Activated CD4-positive, alpha-beta T cell treated with anti-CD3 and anti-CD28 coated beads, Interleukin-2, amount 50 U/mL, for 1 hour (primary cell): ENCODE measurements around the gene CRY2.
"Not testable (repeated sequence)": the region's sequence is repeated elsewhere in the genome, so short reads cannot be mapped to it uniquely, and the experiment has no call there.

ENCODE experiments used
- DNase-seq: peaks from one replicate; pipeline ENCODE4 v3.0.0-alpha.2; 2020

CRY2 gene

DNA sequence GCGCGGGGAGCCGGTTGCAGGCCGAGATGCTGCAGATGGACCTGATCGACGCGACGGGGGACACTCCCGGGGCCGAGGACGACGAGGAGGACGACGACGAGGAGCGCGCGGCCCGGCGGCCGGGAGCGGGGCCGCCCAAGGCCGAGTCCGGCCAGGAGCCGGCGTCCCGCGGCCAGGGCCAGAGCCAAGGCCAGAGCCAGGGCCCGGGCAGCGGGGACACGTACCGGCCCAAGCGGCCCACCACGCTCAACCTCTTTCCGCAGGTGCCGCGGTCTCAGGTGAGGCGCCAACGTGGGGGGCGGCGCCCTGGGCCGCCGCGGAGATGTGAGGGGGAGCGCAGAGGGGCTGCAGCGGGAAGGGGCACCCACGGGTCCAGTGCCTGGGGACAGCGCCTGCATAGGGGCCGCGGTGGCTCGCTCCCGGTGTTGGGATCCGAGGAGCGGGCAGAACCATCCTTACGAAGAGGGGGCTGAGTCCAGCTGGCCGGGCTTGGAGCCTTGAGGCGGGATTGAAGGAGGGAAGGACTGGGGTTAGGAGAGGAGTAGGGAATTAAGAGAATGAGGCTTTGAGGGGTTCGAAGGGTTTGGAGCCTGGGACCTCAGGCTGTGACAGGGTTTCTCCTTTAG lies 53.0 kb downstream of the CRY2 start:
- not testable (repeated sequence) for DNase-seq

DNA sequence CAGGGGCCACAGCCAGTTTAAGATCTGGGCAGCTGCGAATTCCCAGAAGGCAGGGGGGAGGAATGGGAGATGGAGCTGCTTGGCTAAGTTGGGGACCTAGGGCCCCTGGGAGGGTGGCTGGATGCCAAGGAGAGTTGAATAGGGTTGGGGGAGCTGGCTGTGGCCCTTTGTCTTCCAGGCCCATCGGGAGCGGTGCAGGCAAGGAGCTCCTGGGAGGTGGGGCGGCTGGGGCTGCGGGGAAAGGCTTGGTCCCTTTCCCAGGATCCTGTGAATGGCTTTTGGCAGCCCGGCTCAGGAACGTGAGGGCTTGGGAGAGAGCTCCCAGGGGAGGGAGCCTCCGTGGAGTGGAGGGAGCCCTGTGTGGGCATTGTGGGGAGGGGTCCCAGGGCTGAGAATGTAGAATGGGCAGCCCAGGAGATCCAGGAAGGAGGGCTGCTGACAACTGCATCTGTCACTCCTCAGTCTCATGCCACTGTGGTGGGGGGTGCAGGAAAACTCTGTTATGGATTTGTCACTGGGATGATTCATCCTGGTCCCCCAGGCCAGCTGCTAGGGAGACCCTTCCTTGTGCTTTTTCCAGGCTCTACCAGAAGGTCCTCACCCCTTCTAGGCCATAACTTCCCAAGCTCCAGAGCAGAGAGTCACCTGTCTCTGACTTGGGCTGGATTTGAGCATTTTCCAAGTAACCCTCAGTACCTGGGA lies 53.8 kb downstream of the CRY2 start:
- DNase-seq = no peak

- no peak for DNase-seq
Observed at GRCh38 chr11:45901626-45902025, 54.4 kb downstream of the CRY2 start.

DNA sequence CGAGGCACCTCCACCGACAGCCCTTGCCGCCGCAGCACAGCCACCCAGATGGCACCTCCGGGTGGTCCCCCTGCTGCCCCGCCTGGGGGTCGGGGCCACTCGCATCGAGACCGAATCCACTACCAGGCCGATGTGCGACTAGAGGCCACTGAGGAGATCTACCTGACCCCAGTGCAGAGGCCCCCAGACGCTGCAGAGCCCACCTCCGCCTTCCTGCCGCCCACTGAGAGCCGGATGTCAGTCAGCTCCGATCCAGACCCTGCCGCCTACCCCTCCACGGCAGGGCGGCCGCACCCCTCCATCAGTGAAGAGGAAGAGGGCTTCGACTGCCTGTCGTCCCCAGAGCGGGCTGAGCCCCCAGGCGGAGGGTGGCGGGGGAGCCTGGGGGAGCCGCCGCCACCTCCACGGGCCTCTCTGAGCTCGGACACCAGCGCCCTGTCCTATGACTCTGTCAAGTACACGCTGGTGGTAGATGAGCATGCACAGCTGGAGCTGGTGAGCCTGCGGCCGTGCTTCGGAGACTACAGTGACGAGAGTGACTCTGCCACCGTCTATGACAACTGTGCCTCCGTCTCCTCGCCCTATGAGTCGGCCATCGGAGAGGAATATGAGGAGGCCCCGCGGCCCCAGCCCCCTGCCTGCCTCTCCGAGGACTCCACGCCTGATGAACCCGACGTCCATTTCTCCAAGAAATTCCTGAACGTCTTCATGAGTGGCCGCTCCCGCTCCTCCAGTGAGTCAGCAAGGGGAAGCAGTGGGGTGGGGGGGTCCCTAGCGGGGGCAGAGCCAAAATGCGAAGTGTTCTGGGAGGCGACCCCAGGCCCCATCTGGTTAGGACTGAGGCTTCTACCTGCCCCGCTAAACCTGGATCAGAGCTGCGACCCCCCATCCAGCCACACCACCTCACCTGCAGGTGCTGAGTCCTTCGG lies 55.4 kb downstream of the CRY2 start:
- no peak for DNase-seq

DNA sequence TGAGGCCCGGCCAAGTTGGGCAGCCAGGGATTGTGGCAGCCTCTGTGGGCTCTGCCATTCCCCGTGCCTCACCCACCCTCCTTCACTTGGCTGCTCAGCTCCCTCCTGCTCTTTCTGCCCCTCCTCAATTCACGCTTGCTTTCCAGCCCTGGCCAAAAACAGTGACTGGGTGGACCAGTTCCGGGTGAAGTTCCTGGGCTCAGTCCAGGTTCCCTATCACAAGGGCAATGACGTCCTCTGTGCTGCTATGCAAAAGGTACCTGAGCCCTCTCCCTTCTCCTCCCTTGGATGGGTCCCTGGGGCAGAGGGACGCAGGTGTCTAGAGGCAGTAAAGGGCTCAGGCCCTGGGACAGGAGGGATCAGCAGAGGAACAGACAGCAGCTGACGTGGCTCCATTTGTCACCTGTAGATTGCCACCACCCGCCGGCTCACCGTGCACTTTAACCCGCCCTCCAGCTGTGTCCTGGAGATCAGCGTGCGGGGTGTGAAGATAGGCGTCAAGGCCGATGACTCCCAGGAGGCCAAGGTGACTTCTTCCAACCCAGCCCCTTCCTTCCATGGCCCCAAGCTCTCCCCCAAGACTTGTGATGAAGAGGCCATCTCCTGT lies 57.1 kb downstream of the CRY2 start:
- no peak for DNase-seq

- DNase-seq = no peak
Observed at GRCh38 chr11:45905095-45905494, 57.8 kb downstream of the CRY2 start.

GRCh38 chr11:45905576-45905975 lies 58.3 kb downstream of the CRY2 start:
- not testable (repeated sequence) for DNase-seq

DNA sequence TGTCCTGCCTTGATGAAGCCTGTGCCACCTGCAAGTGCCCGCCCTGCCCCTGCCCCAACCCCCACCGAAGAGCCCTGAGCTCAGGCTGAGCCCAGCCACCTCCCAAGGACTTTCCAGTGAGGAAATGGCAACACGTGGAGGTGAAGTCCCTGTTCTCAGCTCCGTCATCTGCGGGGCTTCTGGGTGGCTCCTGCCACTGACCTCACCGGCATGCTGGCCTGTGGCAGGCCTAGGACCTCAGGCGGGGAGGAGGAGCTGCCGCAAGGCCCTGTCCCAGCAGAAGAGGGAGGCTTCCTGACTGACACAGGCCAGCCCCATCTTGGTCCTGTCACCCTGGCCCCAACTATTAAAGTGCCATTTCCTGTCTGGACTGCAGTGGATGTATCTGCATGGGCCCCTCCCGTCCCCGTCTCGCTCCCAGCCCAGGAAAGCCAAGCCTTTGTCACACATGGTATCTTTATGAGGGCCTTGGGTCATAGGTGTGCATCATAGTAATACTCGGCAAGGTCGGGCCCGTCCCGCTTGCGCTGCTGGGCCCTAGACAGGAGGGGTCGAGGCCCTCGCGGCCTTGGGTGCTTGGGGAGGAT lies 58.9 kb downstream of the CRY2 start:
- no peak for DNase-seq

- DNase-seq = no peak
Observed at GRCh38 chr11:45906965-45907611, 59.8 kb downstream of the CRY2 start, which contains the start of gene FREY1. Gene FREY1 (minus strand): TSS chr11:45907271. CDS start chr11:45907245, 26 bp downstream.

DNA sequence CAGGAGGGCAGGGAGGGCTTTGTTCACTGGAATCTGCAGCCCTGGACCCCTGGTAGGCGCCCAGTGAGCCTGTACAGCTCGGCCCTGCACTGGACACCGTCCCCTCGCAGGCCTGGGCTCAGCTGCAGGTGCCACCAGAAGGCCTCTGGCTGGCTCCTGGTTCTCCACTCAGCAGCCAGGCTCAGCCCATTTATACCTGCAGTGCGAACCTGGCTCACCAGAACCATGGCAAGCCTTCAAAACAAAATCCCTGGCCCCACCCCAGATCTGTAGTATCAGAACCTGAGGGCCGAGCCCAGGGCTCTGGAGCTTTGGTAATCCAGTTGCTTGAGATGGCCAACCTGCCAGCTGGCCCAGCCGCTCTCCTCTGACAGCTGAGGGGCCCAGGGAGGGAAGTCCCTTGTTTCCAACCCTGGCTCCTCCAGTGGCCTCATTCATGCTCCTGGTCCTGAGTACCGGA lies 60.7 kb downstream of the CRY2 start:
- DNase-seq = no peak

GRCh38 chr11:45909594-45910475 lies 62.6 kb downstream of the CRY2 start:
- DNase-seq = no peak

DNA sequence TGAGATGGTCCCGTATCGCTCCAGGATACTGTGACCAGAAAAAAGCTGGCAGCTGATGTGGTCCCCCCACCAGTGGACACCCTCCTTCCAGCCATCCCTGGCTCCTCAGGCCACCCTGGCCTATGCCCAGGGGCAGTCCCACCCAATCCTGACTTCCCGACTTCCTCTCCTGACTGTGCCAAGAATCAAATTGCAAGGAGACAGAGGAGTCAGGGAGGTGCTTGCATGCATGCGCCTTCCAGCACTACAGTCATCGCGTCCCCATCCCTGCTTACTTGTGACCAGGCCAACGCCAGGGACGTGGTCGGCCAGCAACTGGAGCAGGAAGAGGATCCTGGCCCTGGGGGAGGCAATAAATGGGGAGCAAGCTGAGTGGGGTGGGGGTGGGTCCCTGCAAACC lies 63.3 kb downstream of the CRY2 start:
- DNase-seq = no peak

- no peak for DNase-seq
Observed at GRCh38 chr11:45913514-45913913, 66.2 kb downstream of the CRY2 start.

GRCh38 chr11:45913942-45914635 lies 66.8 kb downstream of the CRY2 start:
- DNase-seq = no peak

DNA sequence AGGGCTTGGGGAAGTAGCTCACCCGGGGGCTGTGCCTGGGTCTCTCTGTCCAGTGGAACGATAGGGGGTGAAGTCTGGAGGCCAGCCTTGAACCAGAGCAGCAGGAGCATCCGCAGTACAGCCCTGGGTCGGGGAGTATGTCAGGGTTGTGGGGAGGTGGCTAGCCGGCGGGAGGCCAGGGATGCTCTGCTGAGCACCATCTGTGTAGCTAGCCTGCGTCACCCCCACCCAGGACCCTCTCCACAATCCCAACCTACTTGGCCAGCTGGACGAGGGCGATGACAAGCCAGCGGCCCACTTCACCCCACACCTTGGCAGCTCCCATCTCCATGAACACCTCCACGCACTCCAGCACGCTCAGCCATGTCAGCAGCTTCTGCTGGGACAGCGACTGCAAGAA lies 68.2 kb downstream of the CRY2 start:
- no peak for DNase-seq

- no peak for DNase-seq
Observed at GRCh38 chr11:45917286-45917622, 70.0 kb downstream of the CRY2 start.

DNA sequence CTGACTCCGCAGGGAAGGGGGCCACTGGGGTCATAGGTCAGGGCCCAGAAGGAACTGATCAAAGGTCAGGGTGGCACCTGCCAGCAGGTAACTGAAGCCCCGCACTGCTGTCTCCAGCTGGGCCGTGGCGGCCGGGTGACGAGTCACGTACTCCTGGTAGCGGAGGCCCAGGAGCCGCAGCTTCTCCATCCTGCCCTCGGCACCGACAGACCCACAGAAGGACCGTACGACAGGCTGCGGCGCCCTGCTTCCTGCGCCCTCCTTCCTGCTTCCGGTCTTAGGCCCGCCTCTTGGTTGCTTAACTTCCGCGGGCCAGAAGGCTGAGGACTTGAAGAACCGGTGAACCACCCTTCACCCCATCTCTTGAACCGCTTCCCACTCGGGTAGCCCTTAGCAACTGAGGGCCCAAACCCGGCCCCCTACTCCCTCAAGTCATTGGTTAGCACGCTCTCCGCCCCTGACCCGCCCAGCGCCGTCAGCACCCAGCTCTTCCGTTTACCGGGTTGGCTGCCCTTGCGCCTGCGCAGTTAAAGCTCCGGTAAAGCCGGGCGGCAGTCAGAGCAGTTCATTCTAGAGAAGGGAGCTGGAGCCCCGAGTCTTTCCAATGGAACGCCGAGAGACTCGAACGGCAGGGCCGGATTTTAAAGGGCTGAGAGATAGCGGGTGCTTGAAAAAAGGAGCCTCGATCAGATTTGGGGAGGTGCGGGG lies 70.5 kb downstream of the CRY2 start, which contains the start of gene PEX16:
Gene PEX16, minus strand, starts transcription at position 255 of the 708 bp plus-strand sequence. Its CDS starts 66 bp downstream, at position 189.
- DNase-seq = peak; percentile 92

DNA sequence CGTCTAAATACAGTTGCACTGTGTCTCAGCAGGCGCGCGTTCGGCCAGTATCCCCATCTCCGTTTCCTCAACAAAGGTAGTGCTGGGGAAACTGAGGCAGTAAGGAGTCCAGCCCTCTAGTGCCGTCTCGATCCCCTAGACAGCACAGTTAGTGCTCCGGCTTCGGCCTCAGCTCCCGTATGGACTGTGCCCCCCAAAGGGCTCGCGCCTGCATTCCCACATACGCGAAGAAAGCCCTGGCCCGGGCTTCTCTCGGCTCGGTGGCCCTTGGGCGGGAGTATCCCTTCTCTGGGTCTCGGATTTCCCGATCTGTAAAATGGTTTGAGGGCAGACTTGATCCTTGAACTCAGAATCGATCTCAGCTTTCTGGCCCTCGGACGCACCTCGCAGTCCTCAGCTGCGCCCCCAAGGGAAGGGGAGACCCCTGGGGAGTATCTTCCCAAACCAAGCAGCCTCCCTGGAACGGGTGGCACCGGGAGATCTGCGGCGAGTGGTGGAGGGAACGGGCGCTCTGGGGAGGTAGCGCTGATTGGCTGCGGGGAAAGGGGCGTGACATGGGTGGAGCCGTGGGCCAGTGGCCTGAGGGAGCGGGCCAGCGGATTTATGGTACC lies 71.2 kb downstream of the CRY2 start:
- DNase-seq = peak; percentile 42
